ENCODE measurements around the gene NDFIP1.
"Not testable (repeated sequence)": the region's sequence is repeated elsewhere in the genome, so short reads cannot be mapped to it uniquely, and the experiment has no call there.

NDFIP1 gene

GRCh38 chr5:142120247-142120935 is 11.8 kb downstream of the NDFIP1 start:
- no peak for DNase-seq

DNA sequence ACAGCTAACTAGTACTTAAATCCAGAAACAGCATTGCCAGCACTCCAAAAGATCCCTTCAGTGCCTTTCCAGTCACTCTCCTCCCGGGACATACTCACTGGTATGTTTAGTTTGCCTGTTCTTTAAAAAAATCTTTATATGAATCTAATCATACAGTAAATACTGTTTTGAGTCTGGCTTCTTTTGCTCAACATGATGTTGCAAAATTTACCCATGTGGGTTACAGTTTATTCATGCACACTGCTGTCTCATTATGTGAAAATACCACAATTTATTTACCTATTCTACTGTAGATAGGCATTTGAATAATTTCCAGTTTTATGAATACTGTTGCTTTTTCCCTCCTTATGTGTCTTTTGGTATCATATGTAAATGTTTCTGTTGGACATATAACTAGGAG is 13.5 kb downstream of the NDFIP1 start:
- no peak for DNase-seq

- DNase-seq = no peak
Measured at GRCh38 chr5:142125378-142125777, 16.8 kb downstream of the NDFIP1 start.

- no peak for DNase-seq
Measured at GRCh38 chr5:142125963-142126362, 17.4 kb downstream of the NDFIP1 start.

DNA sequence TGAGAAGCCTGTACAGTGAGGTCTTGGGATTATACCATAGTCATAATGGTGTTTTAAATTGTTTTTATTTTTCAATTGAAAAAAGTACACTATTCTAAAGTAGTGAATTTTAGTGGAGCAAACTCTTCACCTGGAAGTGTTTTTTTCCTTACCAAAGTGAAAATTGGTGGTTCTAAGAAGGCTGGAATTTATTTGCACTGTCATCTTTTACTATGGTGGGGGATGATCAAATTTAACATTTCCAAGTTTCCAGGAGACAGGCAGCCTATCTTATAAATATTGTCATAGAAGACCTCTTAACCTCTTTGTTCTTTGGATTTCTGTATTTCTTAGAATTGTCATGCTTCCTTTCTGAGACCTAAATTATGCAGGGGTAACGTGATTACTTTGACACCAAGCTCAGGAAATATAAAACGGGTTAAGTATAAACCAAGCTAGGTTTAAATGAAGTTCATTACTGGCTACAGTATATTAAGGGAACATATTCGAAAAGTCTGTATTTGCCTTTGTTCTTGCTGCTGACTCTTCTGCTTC is 20.2 kb downstream of the NDFIP1 start:
- DNase-seq = no peak

DNA sequence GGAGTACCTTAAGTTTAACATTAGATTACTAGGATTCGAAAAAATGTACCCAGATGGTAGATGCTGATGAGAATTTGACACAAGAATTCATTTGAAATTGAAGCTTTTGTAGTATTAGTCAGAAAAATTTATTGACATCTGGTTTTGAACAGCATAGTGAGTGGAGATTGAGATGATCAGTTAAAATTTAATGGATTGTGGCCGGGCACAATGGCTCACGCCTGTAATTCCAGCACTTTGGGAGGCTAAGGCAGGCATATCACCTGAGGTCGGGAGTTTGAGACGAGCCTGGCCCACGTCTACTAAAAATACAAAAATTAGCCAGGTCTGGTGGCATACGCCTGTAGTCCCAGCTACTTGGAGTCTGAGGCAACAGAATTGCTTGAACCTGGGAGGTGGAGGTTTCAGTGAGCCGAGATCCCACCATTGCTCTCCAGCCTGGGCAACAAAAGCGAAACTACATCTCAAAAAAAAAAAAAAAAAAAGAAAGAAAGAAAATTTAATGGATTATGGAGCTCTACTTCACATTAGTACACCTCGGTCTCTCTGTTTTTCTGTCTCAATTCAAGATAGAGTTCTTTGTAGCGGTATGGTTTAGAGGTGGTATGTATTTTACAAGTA is 21.0 kb downstream of the NDFIP1 start:
- no peak for DNase-seq

GRCh38 chr5:142131394-142131793 is 22.8 kb downstream of the NDFIP1 start:
- no peak for DNase-seq

DNA sequence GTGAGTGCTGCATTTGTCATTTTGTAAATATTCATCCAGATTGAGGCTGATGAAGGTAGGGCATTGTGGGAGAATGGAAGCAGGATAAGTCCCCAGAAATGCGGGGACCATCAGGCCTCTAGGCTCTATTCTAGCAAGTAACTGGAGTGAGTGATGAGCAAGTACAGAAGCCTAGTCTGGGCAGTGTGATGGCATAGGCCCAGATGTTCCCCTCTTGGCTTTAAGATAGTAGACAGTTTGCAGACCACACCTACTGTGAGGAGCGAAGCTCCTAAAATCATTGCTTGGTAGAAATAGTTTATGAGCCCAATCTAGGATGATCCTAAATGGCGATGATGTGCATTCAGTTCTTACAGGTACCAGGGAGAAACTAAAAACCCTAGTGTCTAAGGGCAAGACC is 24.3 kb downstream of the NDFIP1 start:
- no peak for DNase-seq

DNA sequence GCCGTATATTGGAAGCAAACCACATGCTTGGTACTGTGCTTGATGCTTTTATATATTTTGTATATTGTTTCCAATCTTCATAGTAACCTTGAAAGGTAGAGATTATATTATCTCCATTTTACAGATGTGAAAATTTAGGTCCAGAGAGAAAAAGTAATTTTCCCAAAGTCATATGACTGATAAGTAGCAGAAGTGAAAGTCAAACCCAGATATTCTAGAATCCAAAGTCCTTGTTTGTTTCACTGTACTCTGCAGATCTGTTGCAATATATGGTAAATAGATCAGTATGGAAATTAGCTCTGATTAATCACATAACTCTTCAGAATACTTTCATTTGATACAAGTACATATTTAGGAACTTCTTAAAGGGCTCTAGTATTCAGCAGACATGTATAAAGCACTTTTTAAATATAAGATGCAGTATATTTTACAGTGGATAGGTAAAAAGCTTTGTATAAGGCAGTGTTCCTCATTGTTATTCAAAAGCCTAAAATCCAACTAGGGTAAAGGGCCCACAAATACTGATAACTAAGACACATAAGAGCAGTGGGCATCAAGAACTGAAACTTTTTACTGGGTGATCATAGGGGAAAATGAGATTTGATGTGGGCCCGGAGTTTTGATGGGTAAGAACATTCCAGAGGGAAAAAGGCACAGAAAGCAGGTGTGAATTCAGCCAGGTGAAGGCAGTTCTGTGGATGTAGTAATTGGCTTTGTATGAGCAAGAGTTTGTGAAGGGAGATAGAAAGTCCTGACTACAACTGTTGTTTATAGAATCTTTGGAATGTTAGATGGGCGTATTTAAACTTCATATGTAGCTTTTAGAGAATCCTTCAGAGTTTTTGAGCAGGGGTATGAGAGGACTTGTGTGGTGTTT is 25.0 kb downstream of the NDFIP1 start:
- no peak for DNase-seq

- no peak for DNase-seq
Measured at GRCh38 chr5:142134331-142135010, 25.9 kb downstream of the NDFIP1 start.

DNA sequence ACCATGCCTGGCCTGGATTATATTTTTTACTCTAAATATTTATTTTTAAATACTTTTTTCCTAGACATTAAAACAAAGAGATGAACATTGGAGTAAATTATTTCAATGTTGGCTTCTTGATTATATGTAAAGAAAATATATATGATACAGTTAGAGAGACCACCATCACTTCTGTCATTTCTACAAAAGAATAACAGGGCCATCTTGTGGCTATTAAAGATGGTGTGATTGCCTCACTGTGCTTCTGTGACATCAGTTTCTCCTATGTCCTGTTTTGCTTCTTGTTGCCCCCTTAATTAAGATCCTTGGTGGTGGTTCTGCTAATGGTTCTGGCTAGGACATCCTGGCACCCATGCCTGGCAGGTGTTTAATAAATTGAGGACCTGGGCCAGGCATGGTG is 32.9 kb downstream of the NDFIP1 start:
- DNase-seq = peak; percentile 1

DNA sequence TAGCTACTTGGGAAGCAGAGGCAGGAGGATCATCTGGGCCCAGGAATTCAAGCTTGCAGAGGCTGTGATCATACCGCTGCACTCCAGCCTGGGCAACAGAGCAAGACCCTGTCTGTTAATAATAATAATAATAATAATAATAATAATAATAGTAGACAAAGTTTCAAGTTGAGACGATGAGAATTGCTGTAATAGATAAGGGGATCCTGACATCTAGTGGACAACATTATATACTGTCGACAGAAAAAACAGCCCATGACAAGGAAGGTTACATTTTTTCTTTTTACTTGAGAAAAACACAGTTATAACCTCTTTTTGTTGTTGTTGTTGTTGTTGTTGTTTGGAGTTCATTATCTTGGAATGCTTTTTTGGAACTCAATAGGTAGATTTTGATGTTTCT is 35.3 kb downstream of the NDFIP1 start:
- DNase-seq = peak; percentile 26

DNA sequence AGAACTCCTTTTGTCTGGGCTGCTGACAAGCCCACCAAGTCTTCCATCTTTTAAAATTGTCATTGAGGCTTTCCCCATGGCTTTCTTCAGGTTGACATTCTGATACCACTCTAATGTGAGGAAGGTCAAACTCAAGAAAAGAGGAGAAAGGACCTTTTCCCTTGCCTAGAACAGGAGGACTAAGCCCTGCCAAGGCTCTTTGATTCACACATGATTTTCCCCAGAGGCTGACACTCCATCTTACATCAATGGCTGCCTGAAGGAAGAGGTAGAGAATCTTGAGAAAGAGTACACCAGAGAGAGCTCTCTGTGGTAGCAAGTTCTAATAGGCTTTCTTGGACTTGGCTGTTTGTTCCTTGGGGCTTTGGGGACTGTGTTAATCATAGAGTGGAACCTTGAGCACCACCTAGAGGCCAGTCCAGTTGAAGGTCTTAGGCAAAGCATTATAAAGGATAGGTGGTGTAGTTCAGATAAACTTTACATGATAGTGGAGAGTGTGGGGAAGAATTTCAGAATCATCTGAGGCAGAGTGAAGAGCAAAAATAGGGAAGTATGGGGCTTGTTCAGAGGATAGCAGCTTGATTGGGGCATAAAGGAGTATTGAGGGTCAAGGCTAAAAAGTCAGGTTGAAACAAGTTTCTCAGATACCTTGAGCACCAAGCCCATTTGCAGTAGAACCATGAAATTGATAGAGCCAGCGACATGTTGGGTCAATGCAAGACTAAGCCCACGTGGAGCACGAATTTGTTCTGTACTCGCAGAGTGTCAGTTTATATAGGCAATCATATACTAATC is 36.7 kb downstream of the NDFIP1 start:
- peak; percentile 39 for DNase-seq

GRCh38 chr5:142149363-142149762 is 40.8 kb downstream of the NDFIP1 start:
- DNase-seq = no peak

DNA sequence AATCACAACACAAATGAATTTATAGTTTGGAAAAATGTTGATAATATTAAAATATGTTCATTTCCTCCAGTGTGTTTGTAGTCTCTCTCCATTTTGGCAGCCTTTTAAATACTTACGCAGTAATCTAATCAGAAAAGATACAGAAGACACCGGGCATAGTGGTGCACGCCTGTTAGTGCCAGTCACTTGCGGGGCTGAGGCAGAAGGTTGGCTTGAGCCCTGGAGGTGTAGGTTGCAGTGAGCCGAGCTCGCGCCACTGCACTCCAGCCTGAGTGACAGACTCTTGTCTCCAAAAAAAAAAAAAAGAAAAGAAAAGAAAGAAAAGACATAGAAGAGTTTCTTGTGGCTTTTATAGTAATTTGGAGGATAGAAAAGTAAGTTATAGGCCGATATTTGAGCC is 41.9 kb downstream of the NDFIP1 start:
- no peak for DNase-seq

DNA sequence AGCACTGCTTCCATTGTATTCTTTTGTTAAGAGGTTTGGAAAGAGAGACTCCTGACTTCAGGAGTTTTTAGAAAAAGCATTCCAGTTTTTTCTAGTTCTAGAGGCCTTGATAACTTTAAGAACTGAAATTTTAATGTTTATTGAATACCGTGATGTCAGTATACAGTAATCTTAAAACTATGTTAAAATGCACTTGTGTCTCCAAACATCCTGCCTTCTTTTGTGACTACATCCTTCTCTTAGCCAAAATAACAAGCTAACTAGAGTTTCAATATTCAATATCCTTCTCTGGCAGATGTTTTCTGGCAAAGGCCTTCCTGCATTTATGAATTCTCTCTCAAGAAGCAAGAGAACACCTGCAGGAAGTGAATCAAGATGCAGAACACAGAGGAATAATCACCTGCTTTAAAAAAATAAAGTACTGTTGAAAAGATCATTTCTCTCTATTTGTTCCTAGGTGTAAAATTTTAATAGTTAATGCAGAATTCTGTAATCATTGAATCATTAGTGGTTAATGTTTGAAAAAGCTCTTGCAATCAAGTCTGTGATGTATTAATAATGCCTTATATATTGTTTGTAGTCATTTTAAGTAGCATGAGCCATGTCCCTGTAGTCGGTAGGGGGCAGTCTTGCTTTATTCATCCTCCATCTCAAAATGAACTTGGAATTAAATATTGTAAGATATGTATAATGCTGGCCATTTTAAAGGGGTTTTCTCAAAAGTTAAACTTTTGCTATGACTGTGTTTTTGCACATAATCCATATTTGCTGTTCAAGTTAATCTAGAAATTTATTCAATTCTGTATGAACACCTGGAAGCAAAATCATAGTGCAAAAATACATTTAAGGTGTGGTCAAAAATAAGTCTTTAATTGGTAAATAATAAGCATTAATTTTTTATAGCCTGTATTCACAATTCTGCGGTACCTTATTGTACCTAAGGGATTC is 43.1 kb downstream of the NDFIP1 start:
- DNase-seq = peak; percentile 50

GRCh38 chr5:142152384-142152732 is 43.8 kb downstream of the NDFIP1 start:
- DNase-seq = no peak

- no peak for DNase-seq
Measured at GRCh38 chr5:142153674-142154448, 45.3 kb downstream of the NDFIP1 start.

DNA sequence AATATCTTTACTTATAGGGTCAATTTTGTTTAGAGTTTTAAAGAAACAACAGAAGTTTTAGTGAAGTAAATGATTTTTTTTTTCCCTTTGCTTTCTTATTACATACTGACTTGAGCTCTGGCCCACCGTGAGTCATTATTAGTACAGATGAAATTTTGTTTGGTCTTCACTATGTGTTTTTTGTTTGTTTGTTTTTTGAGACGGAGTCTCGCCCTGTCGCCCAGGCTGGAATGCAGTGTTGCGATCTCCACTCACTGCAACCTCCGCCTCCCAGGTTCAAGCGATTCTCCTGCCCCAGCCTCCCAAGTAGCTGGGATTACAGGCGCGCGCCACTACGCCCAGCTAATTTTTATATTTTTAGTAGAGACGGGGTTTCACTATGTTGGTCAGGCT is 45.9 kb downstream of the NDFIP1 start:
- not testable (repeated sequence) for DNase-seq

DNA sequence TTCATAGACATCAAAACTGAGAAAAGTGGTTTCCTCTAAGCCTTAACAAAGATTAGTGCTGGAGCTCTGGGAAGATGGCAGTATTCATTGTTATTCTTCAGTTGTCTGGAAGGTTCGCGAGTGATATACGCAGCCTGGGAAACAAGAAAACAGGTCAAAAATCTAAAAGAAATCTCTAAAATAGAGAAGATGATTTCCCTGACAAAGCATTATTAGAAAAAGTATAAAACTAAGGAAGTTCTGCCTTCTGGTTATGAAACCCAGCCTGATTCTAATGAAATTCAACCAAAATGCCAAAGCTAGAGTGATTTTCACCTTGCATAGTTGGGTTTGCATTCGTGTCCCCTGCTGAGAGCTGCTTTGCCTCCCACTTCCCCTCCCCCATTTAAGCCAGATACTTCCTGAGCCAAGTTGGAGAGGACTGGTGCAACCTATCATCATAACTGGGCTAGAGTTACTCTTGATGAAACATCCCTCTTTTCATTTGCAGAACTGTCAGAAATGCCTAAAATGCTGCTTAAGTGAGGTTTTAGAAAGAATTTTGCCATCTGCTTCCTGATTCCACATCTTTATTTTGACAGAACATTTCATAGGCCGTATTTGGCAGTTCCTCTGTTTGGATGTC is 48.4 kb downstream of the NDFIP1 start:
- no peak for DNase-seq
